Subcutaneous abdominal adipose tissue (tissue), 5 donors: ENCODE data around the gene GJB6.

Experiments
- H3K27ac ChIP-seq: one replicate; pipeline ENCODE4 v1.7.0; 2013; ENCODE audit warnings: low read depth, mild to moderate bottlenecking, inconsistent platforms, low read length, moderate library complexity
- H3K27me3 ChIP-seq, 5 donors: one replicate each; pipeline ENCODE4 v1.7.0; 2013; ENCODE audit warnings: low read length in 5 of 5, inconsistent platforms in 1 of 5; ENCODE audit not compliant: control insufficient read depth in 5 of 5, insufficient read depth in 4 of 5
- H3K36me3 ChIP-seq, 5 donors: one replicate each; pipeline ENCODE4 v1.7.0; 2013; ENCODE audit warnings: low read length in 5 of 5; ENCODE audit not compliant: control insufficient read depth in 5 of 5, insufficient read depth in 5 of 5
- H3K4me1 ChIP-seq, 5 donors: one replicate each; pipeline ENCODE4 v1.7.0; 2013; ENCODE audit warnings: low read length in 5 of 5, mild to moderate bottlenecking in 3 of 5, moderate library complexity in 1 of 5; ENCODE audit not compliant: control insufficient read depth in 5 of 5, insufficient read depth in 5 of 5
- H3K4me3 ChIP-seq, 5 donors: one replicate each; pipeline ENCODE4 v1.7.0; 2013; ENCODE audit warnings: low read length in 5 of 5, low read depth in 1 of 5
- H3K9ac ChIP-seq, 5 donors: one replicate each; pipeline ENCODE4 v1.7.0; 2013; ENCODE audit warnings: low read length in 5 of 5, mild to moderate bottlenecking in 4 of 5, moderate library complexity in 3 of 5
- H3K9me3 ChIP-seq, 5 donors: one replicate each; pipeline ENCODE4 v1.7.0; 2013; ENCODE audit warnings: low read length in 5 of 5; ENCODE audit not compliant: control insufficient read depth in 5 of 5
- donor health status: healthy.
- donor health status: healthy.
- donor health status: healthy.
- donor health status: healthy.
- donor health status: healthy.

The GJB6 gene

GRCh38 chr13:20190481-20191310 is 41.4 kb downstream of the GJB6 start:
- Histone ChIP-seq H3K4me1 (peaks cover 0 to 35% (median 28%) of the 10 kb centered on the region in 5 donors), H3K27me3 (peaks cover 19 to 37% (median 35%) of the 10 kb centered on the region in 5 donors), H3K4me3 (no peak overlapping the region), H3K36me3 (no peaks in the 10 kb centered on the region), H3K9ac (no peak overlapping the region), H3K27ac (no peak overlapping the region), H3K9me3 (no peaks in the 10 kb centered on the region)

GRCh38 chr13:20190076-20190475 is 42.0 kb downstream of the GJB6 start:
- Histone ChIP-seq H3K9me3 (no peaks in the 10 kb centered on the region), H3K36me3 (no peaks in the 10 kb centered on the region), H3K27ac (no peak overlapping the region), H3K27me3 (peaks cover 18 to 33% (median 31%) of the 10 kb centered on the region in 5 donors), H3K4me1 (peaks cover 0 to 35% (median 28%) of the 10 kb centered on the region in 5 donors), H3K4me3 (no peak overlapping the region), H3K9ac (no peak overlapping the region)

DNA sequence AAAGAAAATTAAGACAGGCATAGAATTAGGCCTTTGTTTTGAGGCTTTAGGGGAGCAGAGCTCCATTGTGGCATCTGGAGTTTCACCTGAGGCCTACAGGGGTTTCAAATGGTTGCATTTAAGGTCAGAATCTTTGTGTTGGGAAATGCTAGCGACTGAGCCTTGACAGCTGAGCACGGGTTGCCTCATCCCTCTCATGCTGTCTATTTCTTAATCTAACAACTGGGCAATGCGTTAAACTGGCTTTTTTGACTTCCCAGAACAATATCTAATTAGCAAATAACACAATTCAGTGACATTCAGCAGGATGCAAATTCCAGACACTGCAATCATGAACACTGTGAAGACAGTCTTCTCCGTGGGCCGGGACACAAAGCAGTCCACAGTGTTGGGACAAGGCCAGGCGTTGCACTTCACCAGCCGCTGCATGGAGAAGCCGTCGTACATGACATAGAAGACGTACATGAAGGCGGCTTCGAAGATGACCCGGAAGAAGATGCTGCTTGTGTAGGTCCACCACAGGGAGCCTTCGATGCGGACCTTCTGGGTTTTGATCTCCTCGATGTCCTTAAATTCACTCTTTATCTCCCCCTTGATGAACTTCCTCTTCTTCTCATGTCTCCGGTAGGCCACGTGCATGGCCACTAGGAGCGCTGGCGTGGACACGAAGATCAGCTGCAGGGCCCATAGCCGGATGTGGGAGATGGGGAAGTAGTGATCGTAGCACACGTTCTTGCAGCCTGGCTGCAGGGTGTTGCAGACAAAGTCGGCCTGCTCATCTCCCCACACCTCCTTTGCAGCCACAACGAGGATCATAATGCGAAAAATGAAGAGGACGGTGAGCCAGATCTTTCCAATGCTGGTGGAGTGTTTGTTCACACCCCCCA is 43.2 kb downstream of the GJB6 start:
- H3K9me3 ChIP-seq: no peaks in the 10 kb centered on the region
- no peak overlapping the region for H3K4me3 ChIP-seq
- no peak overlapping the region for H3K9ac ChIP-seq
- peaks cover 13 to 26% (median 22%) of the 10 kb centered on the region in 5 donors for H3K27me3 ChIP-seq
- H3K4me1 ChIP-seq: peaks cover 0 to 32% (median 23%) of the 10 kb centered on the region in 5 donors
- no peaks in the 10 kb centered on the region for H3K36me3 ChIP-seq
- H3K27ac ChIP-seq: no peak overlapping the region

DNA sequence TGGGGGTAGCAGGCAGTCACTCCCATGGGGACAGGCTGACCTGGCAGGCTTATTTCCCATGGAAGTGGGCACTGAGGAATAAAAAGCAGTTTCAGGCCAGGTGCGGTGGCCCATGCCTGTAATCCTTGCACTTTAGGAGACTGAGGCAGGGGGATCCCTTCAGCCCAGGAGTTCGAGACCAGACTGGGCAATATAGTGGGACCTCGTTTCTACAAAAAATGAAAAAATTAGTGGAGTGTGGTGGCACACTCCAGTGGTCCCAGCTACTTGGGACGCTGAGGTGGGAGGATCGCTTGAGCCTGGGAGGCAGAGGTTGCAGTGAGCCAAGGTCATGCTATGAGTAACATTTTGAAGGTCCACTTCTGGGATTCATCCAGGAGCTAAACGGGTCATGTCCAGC is 45.3 kb downstream of the GJB6 start:
- no peak overlapping the region for H3K9ac ChIP-seq
- peaks cover 5 to 13% (median 9%) of the 10 kb centered on the region in 5 donors for H3K27me3 ChIP-seq
- peaks cover 0 to 11% (median 6%) of the 10 kb centered on the region in 5 donors for H3K4me1 ChIP-seq
- no peak overlapping the region for H3K27ac ChIP-seq
- no peaks in the 10 kb centered on the region for H3K36me3 ChIP-seq
- H3K4me3 ChIP-seq: no peak overlapping the region
- H3K9me3 ChIP-seq: no peaks in the 10 kb centered on the region

- Histone ChIP-seq H3K36me3 (no peaks in the 10 kb centered on the region), H3K9ac (no peak overlapping the region), H3K4me1 (peaks cover 0 to 7% (median 0%) of the 10 kb centered on the region in 5 donors), H3K9me3 (no peaks in the 10 kb centered on the region), H3K27me3 (peaks cover 0 to 8% (median 6%) of the 10 kb centered on the region in 5 donors), H3K27ac (no peak overlapping the region), H3K4me3 (no peak overlapping the region)
Measured at GRCh38 chr13:20185366-20186056, 46.6 kb downstream of the GJB6 start.

- no peaks in the 10 kb centered on the region for H3K9me3 ChIP-seq
- peaks cover 13 to 28% (median 23%) of the 10 kb centered on the region in 5 donors for H3K27me3 ChIP-seq
- no peaks in the 10 kb centered on the region for H3K36me3 ChIP-seq
- peaks cover 0 to 5% (median 2%) of the 10 kb centered on the region in 5 donors for H3K4me1 ChIP-seq
- no peak overlapping the region for H3K9ac ChIP-seq
- H3K27ac ChIP-seq: no peak overlapping the region
- no peak overlapping the region for H3K4me3 ChIP-seq
Measured at GRCh38 chr13:20182231-20182846, 49.8 kb downstream of the GJB6 start.

GRCh38 chr13:20181188-20181587 is 50.9 kb downstream of the GJB6 start:
- H3K4me1 ChIP-seq: peaks cover 0 to 7% (median 3%) of the 10 kb centered on the region in 5 donors
- no peak overlapping the region for H3K27ac ChIP-seq
- H3K9ac ChIP-seq: no peak overlapping the region
- H3K9me3 ChIP-seq: no peaks in the 10 kb centered on the region
- no peak overlapping the region for H3K4me3 ChIP-seq
- no peaks in the 10 kb centered on the region for H3K36me3 ChIP-seq
- peaks cover 14 to 37% (median 30%) of the 10 kb centered on the region in 5 donors for H3K27me3 ChIP-seq

- no peak overlapping the region for H3K27ac ChIP-seq
- no peak overlapping the region for H3K4me3 ChIP-seq
- no peaks in the 10 kb centered on the region for H3K9me3 ChIP-seq
- peaks cover 14 to 40% (median 25%) of the 10 kb centered on the region in 5 donors for H3K27me3 ChIP-seq
- H3K4me1 ChIP-seq: peaks cover 0 to 15% (median 11%) of the 10 kb centered on the region in 5 donors
- H3K36me3 ChIP-seq: no peaks in the 10 kb centered on the region
- no peak overlapping the region for H3K9ac ChIP-seq
Measured at GRCh38 chr13:20178156-20178555, 54.0 kb downstream of the GJB6 start.

DNA sequence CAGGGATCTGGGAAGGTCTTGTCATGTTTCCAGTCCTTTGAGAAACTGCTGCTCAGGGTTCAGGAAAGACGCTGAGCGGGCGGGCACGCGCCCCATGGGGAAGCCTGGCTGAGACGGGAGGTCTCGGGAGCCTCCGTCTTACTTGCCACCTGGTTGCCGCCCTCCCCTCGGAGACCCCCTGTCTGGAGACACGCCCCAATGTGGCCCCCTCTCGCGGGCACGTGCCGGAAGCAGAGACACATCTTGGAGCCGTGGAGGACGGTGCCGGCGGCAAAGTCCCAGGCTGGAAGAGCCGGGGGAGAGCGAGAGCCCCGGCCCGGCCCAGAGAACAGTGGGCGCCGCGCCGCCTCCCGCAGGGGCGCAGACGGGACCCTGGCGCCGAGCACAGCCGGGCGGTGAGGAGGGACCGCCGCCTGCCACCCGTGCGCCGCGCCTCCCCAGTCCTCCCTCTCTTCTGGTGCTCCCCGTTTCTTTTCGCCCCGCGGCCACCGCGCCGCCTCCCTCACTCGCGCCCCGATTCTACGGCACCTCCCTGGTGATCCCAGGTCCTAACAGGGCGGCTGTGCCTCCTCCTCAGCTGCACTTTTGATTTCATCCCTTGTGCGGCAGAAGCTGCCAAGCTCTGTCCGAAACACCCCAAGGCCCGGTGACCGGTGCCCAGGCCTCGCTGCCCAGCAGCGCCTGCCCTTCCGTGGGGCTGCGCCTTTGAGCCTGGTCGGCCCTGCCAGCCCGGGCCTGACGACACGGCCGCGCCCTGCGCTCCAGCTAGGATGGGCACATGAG is 54.9 kb downstream of the GJB6 start:
- Histone ChIP-seq H3K9me3 (no peaks in the 10 kb centered on the region), H3K9ac (no peak overlapping the region), H3K27me3 (peaks cover 14 to 40% (median 25%) of the 10 kb centered on the region in 5 donors), H3K36me3 (no peaks in the 10 kb centered on the region), H3K27ac (no peak overlapping the region), H3K4me3 (peak overlapping the region in 1 of 5 donors; percentile 36), H3K4me1 (peaks cover 0 to 15% (median 11%) of the 10 kb centered on the region in 5 donors)
